Left lobe of liver (tissue), 2 donors: ENCODE data around the gene STK11. TPM values are rescaled to one million over a fixed set of nuclear protein-coding genes. Genes with fewer than 3 reads are reported as not detected.
A peak's percentile ranks its signal among the peaks of the same experiment; 100 is the strongest.

Experiments
- ATAC-seq: fragments of 200-7000 bp; cut with Tn5 transposase; one replicate; pipeline ENCODE4 v1.9.1; 2020; ENCODE audit warnings: mild to moderate bottlenecking, moderate library complexity
- DNase-seq: peaks from one replicate; pipeline ENCODE4 v3.0.0-alpha.2; 2020; ENCODE audit warnings: low spot score
- total RNA-seq: library from RNA; stranded (reverse); gene quantifications from one replicate; pipeline ENCODE4 v1.2.1, GENCODE V29; 2021
- donor health status: DM: no; HTN: no; CAD: no; lungs with moderate emphysema.
- donor health status: DM: no; HTN: yes; CAD: no.

Gene STK11, protein sequence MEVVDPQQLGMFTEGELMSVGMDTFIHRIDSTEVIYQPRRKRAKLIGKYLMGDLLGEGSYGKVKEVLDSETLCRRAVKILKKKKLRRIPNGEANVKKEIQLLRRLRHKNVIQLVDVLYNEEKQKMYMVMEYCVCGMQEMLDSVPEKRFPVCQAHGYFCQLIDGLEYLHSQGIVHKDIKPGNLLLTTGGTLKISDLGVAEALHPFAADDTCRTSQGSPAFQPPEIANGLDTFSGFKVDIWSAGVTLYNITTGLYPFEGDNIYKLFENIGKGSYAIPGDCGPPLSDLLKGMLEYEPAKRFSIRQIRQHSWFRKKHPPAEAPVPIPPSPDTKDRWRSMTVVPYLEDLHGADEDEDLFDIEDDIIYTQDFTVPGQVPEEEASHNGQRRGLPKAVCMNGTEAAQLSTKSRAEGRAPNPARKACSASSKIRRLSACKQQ
- total RNA-seq: 33.1 TPM

- ATAC-seq (peak; percentile 88), DNase-seq (peak; percentile 99)
These were observed at the start of gene STK11 for GRCh38 chr19:1205114-1206099. Gene STK11, plus strand, starts transcription at chr19:1205778. Its CDS starts 1,136 bp downstream, at chr19:1206914.

- ATAC-seq (peak; percentile 2), DNase-seq (peak; percentile 51)
These were observed 49.2 kb upstream of the STK11 start for GRCh38 chr19:1156305-1156801.

GRCh38 chr19:1156830-1157615, 48.6 kb upstream of the STK11 start:
- no peak for ATAC-seq
- DNase-seq: no peak

GRCh38 chr19:1157931-1158884, 47.4 kb upstream of the STK11 start:
- no peak for ATAC-seq
- DNase-seq: no peak

DNA sequence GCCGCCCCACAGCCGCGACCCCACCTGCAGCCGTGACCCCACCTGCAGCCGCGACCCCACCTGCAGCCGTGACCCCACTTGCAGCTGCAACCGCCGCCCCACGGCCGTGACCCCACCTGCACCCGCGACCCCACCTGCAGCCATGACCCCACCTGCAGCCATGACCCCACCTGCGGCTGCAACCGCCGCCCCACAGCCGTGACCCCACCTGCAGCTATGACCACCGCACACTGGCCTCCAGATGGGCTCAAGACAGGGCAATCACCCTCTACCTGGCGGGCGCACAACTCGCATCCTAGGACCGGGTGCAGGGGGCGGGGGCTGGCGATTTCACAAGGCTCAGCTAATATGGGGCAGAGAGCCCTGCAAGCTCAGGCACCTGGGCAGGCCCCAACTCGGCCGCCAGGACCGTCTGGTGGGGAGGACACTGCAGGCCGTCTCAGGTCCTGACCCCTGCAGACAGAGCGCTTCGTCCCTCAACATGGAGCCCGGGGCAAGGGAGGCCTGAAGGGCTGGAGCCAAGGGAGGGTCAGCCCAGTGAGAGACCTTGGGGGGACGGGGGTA, 46.6 kb upstream of the STK11 start:
- ATAC-seq: no peak

DNA sequence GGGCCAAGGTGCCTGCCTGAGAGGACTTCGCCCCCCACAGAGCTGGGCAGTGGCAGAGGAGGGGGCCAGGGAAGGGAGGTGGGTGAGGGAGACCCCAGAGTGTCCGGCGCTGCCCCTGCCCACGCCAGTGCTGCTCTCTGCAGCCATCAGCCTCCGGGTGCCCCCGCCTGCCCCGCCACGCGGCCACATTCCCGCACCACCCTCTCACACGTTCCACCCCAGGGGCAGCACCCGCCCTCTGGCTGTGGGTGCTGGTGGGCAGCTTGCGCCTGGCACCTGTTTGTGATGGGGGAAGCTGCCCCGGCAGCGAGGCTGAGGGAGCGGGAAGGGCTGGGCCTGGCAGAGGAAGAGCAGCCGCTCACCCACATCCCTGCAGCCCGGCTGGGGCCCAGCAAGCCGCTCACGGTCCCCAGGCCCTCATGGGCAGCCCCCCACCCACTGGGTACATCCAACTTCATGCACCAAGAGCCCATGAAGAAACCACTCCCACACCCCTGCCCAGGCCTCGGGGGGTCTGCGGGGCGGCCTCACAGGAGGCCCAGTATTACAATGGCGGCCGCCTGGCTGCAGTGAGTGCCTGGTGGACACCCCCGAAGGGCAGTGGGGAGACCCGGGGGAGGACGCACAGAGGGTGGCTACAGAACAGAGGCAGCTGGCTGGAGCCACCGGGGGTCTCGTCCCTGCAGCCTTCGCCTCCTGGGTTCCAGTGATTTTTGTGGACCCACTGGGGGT, 45.5 kb upstream of the STK11 start:
- ATAC-seq (no peak), DNase-seq (no peak)

More for the DNA sequence above, 46.6 kb upstream of the STK11 start:
- DNase-seq: no peak

- ATAC-seq (peak; percentile 58), DNase-seq (no peak)
These were observed 43.9 kb upstream of the STK11 start for GRCh38 chr19:1161716-1162115.

GRCh38 chr19:1162404-1163282, 42.9 kb upstream of the STK11 start:
- no peak for DNase-seq
- ATAC-seq: no peak

DNA sequence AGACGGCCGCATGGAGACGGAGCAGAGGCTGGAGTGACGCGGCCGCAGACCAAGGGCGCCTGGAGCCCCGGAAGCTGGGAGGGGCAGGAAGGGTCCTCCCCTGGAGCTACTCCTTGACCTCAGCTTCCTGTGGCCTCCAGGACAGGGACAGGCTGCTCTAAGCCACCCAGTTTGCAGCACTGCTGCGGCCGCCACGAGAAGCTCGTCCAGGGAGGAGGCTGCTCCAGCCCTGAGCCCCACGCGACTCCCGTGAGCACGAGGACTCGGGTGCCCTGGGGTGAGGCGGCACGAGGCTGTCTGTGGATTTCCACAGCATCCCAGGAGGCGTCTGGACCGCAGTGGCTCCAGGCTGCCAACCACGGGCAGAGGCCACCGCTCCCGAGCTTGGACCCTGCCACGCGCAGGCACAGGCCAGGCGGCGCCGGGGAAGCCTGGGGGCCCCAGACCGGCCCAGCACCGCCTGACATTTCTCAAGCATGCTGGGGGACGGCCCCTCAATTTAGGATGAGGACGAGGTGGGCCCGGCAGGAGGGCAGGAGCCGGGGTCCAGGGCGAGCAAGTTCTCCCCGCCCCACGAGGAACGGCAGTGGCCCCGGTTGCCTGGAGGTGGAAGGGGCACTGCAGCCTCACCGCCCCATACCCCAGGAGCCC, 42.2 kb upstream of the STK11 start:
- DNase-seq (no peak), ATAC-seq (peak; percentile 9)

- ATAC-seq (no peak), DNase-seq (no peak)
These were observed 41.5 kb upstream of the STK11 start for GRCh38 chr19:1163934-1164683.

DNA sequence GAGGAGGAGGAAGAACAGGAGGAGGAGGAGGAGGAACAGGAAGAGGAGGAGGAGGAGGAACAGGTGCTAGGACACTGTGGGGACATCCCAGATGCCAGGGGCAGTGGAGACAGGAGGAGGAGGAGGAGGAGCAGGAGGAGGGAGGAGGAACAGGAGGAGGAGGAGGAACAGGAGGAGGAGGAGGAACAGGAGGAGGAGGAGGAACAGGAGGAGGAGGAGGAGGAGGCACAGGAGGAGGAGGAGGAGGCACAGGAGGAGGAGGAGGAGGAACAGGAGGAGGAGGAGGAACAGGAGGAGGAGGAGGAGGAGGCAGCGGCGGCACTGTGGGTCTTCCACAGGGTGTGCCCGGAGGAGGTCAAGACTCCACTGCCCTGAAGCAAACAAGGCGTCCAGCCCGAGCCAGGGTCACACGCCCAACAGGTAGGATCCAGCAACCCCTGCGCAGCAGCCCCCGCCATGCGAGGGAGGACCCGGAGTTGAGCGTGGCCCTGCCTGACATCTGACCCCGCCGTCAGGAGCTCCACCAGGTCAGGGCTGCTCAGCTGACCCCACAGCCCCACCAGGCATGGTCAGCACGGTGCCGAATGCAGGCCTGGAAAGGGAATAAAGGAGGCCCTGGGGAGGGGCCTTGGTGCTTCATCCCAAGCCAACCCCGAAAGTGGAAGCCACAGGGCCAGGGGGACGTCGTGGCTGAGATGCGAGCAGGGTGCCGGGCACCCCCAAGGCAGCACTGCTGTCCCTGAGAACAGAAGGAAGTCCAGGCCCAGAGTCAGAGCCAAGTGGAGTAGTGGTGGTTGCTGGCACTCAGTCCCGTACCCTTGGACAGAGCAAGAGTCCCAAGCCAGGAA, 40.7 kb upstream of the STK11 start:
- no peak for DNase-seq
- ATAC-seq: no peak

GRCh38 chr19:1166872-1167573, 38.6 kb upstream of the STK11 start:
- DNase-seq: peak; percentile 52
- peak; percentile 13 for ATAC-seq

- peak; percentile 23 for ATAC-seq
- DNase-seq: peak; percentile 55
These were observed 37.6 kb upstream of the STK11 start for GRCh38 chr19:1167687-1168571.
